Activated CD8-positive, alpha-beta T cell treated with anti-CD3 and anti-CD28 coated beads for 36 hours (primary cell): ENCODE data around the gene C19orf25. TPM values are rescaled to one million over a fixed set of nuclear protein-coding genes. Genes with fewer than 3 reads are reported as not detected.

Experiments used
- ATAC-seq: fragments of 200-7000 bp; cut with Tn5 transposase; one replicate; pipeline ENCODE4 v1.10.0; 2021; ENCODE audit warnings: mild to moderate bottlenecking, moderate library complexity
- CTCF ChIA-PET: fragments of 350-600 bp; sonication (Branson Sonifier 250); formaldehyde crosslinking; loops from one replicate; lab custom pipeline; 2021; ENCODE audit warnings: antibody characterized with exemption; lab: Charles Lee
- POLR2A ChIA-PET: fragments of 350-600 bp; sonication (Branson Sonifier 250); formaldehyde crosslinking; loops from one replicate; lab custom pipeline; 2021; ENCODE audit warnings: antibody characterized with exemption; lab: Charles Lee
- DNase-seq: peaks from one replicate; pipeline ENCODE4 v3.0.0-alpha.2; 2020
- H3K27ac Mint-ChIP-seq: one replicate; pipeline ENCODE4 v1.8.0; 2021; ENCODE audit warnings: mild to moderate bottlenecking, mixed read lengths
- H3K27me3 Mint-ChIP-seq: one replicate; pipeline ENCODE4 v1.8.0; 2021; ENCODE audit warnings: mixed read lengths
- H3K36me3 Mint-ChIP-seq: one replicate; pipeline ENCODE4 v1.8.0; 2021; ENCODE audit warnings: low read depth, mixed read lengths
- H3K4me1 Mint-ChIP-seq: one replicate; pipeline ENCODE4 v1.8.0; 2021; ENCODE audit warnings: low read depth, mixed read lengths
- H3K4me3 Mint-ChIP-seq: one replicate; pipeline ENCODE4 v1.8.0; 2021; ENCODE audit warnings: mild to moderate bottlenecking, moderate library complexity, mixed read lengths
- H3K9me3 Mint-ChIP-seq: one replicate; pipeline ENCODE4 v1.8.0; 2021; ENCODE audit warnings: mixed read lengths
- intact Hi-C: fragments of 100-400 bp; cut with micrococcal nuclease; formaldehyde crosslinking; loops from one replicate; pipeline ENCODE4 v1.10.0; 2022
- total RNA-seq, 2 experiments: library from RNA; stranded (reverse); gene quantifications; one replicate each; pipeline ENCODE4 v1.2.3, GENCODE V29; 2021
- TF ChIP-seq, protein P1 (sequence below): fragments of 200-600 bp; IDR thresholded peaks from one replicate; pipeline ENCODE4 v1.8.0; 2022; ENCODE audit warnings: antibody characterized with exemption, mild to moderate bottlenecking

The C19orf25 gene
- total RNA-seq, 2 experiments from 2014 or later: 21.3 to 21.5 TPM

DNA sequence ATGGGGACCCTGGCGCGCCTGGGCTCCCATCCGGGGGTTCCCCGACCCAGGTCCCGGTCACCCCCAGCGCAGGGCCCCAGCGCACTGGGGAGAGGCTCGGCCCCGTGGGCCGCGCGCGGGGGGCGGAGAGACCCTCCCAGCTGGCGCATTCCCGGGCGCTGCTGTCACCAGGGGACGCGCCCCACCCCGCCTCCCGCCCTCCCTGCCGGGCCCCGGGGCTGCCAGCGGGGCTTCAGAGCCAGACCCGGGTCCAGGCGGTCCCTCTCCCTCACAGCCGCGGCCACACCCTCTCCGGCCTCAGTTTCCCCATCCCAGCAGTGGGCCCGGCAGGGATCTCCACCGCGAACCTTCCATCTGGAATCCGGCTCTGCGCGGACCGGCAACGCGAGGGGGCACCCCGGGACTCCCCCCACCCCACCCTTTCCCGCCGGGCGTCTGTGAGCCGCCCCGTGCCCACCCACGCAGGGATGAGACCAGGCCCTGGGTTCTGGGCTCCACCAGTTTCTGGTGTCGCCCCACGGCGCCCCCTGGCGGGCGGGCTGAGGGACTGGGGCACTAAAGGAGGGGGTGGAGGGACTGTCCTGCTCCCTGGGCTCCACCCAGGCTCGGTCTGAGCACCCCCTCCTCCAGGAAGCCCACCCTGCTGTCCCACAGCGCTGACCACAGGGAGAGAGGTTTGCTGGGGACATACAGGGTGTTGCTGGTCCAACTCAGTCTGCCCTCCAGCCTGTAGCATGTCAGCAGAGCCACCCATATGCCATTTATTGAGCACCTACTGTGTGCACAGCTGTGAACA is 34.7 kb upstream of the C19orf25 start:
- Mint-ChIP-seq H3K27ac (no peak overlapping the region), H3K9me3 (no peaks in the 10 kb centered on the region), H3K36me3 (no peaks in the 10 kb centered on the region), H3K27me3 (peaks cover 9% of the 10 kb centered on the region), H3K4me3 (no peak overlapping the region), H3K4me1 (peaks cover 9% of the 10 kb centered on the region)
- POLR2A ChIA-PET: interaction anchor here (0.8 kb wide), 1 partner anchor 54 kb away, joined by 3 read pairs; no protein-coding TSS in a partner anchor
- DNase-seq (peak; percentile 79), ATAC-seq (peak; percentile 57)
- TF ChIP-seq, protein P1, sequence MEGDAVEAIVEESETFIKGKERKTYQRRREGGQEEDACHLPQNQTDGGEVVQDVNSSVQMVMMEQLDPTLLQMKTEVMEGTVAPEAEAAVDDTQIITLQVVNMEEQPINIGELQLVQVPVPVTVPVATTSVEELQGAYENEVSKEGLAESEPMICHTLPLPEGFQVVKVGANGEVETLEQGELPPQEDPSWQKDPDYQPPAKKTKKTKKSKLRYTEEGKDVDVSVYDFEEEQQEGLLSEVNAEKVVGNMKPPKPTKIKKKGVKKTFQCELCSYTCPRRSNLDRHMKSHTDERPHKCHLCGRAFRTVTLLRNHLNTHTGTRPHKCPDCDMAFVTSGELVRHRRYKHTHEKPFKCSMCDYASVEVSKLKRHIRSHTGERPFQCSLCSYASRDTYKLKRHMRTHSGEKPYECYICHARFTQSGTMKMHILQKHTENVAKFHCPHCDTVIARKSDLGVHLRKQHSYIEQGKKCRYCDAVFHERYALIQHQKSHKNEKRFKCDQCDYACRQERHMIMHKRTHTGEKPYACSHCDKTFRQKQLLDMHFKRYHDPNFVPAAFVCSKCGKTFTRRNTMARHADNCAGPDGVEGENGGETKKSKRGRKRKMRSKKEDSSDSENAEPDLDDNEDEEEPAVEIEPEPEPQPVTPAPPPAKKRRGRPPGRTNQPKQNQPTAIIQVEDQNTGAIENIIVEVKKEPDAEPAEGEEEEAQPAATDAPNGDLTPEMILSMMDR: peak; percentile 79
- intact Hi-C loops: no loop called here
- CTCF ChIA-PET: interaction anchor here (1.9 kb wide), 1 partner anchor 48 kb away, joined by 7 read pairs; no protein-coding TSS in a partner anchor

DNA sequence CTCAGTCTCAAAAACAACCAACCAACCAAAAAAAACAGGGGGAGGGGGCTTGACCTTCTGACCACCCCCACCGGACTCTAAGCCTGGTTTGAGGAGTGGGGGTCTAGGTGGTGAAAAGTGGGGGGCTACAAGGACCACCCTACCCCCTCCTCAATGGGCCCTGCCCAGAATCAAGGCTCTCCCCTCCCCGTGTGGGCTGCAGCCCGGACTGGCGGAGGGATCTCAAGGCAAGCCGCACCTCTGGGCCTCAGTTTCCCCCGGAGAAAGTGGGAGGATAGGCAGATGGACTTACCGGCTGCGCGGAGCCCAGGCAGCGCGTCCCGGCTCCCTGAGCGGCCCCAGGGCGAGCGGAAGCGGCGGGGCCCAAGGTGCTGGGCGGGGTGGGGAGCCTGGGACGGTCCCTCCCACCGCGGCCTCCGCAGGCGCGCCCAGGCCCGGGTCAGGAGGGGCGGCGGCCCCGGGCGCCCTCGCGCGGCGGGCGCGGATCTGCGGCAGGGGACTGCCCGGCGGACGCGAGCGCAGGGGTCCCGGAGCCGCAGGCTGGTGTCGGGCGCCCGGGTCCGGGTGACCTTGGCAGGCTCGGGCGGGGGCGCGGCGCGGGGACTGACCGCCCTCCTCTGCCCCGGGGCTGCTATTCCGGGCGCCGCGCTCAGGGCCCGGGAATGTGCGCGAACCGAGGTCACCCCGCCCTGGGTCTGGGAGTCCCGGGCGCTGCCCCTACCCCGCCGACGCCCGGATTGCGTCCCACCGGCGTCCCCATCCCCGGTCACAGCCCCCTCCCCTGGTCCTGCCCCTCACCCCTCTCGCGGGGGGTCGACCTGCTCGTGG is 33.9 kb upstream of the C19orf25 start, which contains the start of gene ADAMTSL5:
ADAMTSL5 (minus strand) TSS at position 349 of the 828 bp plus-strand sequence. CDS start 2,076 bp downstream, outside the sequence.
- ATAC-seq: peak; percentile 86
- peak; percentile 82 for DNase-seq
- Mint-ChIP-seq H3K4me1 (peaks cover 9% of the 10 kb centered on the region), H3K27ac (no peak within 1 kb of the TSS), H3K4me3 (peak within 1 kb of the TSS; percentile 66), H3K9me3 (no peaks in the 10 kb centered on the region), H3K27me3 (peaks cover 10% of the 10 kb centered on the region), H3K36me3 (no peaks in the 10 kb centered on the region)
- TF ChIP-seq, protein P1: no peak
- CTCF ChIA-PET: interaction anchor here (0.9 kb wide), 1 partner anchor 10 kb away, joined by 3 read pairs; no protein-coding TSS in a partner anchor
- intact Hi-C loops: no loop called here
- POLR2A ChIA-PET: no interaction called here

DNA sequence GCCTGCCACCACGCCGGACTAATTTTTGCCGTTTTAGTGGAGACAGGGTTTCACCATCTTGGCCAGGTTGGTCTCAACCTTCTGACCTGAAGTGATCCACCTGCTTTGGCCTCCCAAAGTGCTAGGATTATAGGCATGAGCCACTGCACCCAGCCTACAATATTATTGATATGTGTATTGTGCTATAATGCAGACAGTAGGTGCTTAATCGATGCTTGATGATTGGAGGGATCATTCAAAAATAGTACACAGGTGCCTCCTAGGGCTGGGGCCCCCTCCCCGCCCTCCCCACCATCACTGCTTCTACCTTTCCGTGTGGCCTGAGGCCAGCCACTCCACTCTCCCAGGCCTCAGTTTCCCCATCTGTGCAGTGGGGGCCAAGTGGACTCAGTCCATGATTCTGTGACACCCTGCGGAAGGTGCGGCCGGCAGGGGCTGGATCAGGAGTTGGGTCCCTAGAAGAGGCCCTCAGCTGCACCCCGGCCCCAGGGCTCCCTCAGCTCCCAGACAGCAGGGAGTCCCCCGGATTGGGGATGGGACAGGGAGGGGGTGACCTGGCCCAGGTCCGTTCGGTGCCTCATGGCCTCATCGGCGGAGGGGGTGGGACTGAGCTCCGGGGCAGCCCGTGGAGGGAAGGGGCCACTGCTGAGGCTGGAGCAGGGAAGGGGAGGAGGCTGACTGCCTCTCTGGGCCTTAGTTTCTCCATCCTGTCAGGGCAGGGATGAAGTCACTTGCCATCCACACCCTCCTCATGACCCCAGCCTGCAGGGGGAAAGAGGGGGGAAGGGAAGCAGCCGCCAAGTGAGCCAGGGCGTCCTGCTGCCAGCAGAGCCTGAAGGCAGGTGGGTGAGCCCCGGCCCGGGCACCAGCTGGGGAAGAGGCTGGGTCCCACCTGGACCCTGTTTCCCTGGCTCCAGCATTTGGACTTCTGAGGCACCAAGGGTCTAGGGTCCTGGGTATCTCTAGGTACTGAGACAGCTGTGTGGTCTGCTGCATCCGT is 32.6 kb upstream of the C19orf25 start:
- H3K36me3 Mint-ChIP-seq: no peaks in the 10 kb centered on the region
- DNase-seq (no peak), ATAC-seq (no peak)
- peaks cover 13% of the 10 kb centered on the region for H3K4me1 Mint-ChIP-seq
- no peak overlapping the region for H3K27ac Mint-ChIP-seq
- no peaks in the 10 kb centered on the region for H3K9me3 Mint-ChIP-seq
- intact Hi-C loops: no loop called here
- H3K27me3 Mint-ChIP-seq: peaks cover 13% of the 10 kb centered on the region
- peak overlapping the region; percentile 66 for H3K4me3 Mint-ChIP-seq
- ChIA-PET POLR2A (interaction anchor here (0.6 kb wide), 1 partner anchor 18 kb away, joined by 3 read pairs; no protein-coding TSS in a partner anchor), CTCF (interaction anchor here (0.7 to 0.9 kb wide), 2 partner anchors 9 to 35 kb away, joined by 3 read pairs; no protein-coding TSS in a partner anchor)
- TF ChIP-seq, protein P1: no peak

DNA sequence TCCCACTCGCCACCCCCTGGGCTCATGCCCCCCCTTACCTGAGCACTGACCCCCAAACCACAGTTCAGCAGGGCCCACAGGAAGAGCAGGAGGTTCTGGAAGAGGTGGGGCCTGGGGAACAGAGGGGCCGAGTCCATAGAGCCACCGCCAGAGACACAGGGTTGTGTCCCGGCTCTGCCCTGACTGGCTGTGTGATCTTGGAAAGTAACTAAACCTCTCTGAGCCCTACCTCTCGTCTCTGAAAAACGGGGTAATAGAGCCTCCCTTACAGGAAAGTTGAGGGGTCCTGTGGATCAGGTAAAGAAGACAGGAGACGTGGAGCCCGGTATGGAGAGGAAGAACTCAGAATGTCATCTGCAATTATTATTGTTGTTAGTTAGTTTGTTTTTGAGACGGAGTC is 31.8 kb upstream of the C19orf25 start:
- Mint-ChIP-seq H3K4me3 (no peak overlapping the region), H3K36me3 (no peaks in the 10 kb centered on the region), H3K4me1 (peaks cover 13% of the 10 kb centered on the region), H3K9me3 (no peaks in the 10 kb centered on the region), H3K27me3 (peaks cover 13% of the 10 kb centered on the region), H3K27ac (no peak overlapping the region)
- ChIA-PET CTCF (no interaction called here), POLR2A (no interaction called here)
- intact Hi-C loops: no loop called here
- TF ChIP-seq, protein P1: no peak
- ATAC-seq: no peak
- no peak for DNase-seq
